D721Med (cell line): ENCODE results near the gene GNAO1.
A peak's percentile ranks its signal among the peaks of the same experiment; 100 is the strongest.

Experiments
- DNase-seq: peaks from one replicate; pipeline ENCODE4 v3.0.0; 2011; ENCODE audit warnings: low spot score; ENCODE audit not compliant: insufficient read length
- FAIRE-seq: peaks from 2 replicates; lab custom pipeline; 2011; peaks lifted over from hg19 to GRCh38; lab: Jason Lieb, UNC
- CTCF ChIP-seq: IDR thresholded peaks from 2 replicates; pipeline ENCODE4 v1.5.1; 2012; ENCODE audit warnings: mild to moderate bottlenecking, control low read depth; ENCODE audit not compliant: insufficient read depth; ENCODE audit errors: missing control alignments

The GNAO1 gene

GRCh38 chr16:56192635-56192945 is 1.3 kb downstream of the GNAO1 start:
- TF ChIP-seq CTCF, result no peak
- DNase-seq (no peak), FAIRE-seq (no peak)

- no peak for FAIRE-seq
- TF ChIP-seq CTCF, result no peak
- DNase-seq, result no peak
These were observed 2.0 kb downstream of the GNAO1 start for GRCh38 chr16:56192986-56193945.

GRCh38 chr16:56193951-56194726 is 2.9 kb downstream of the GNAO1 start:
- DNase-seq (peak; percentile 46), FAIRE-seq (no peak)
- no peak for TF ChIP-seq CTCF

- FAIRE-seq, result no peak
- no peak for DNase-seq
- TF ChIP-seq CTCF, result no peak
These were observed 3.9 kb downstream of the GNAO1 start for GRCh38 chr16:56195151-56195550.

GRCh38 chr16:56196381-56196780 is 5.1 kb downstream of the GNAO1 start:
- DNase-seq (no peak), FAIRE-seq (no peak)
- TF ChIP-seq CTCF, result no peak

- no peak for FAIRE-seq
- no peak for DNase-seq
- no peak for TF ChIP-seq CTCF
These were observed 6.1 kb downstream of the GNAO1 start for GRCh38 chr16:56197192-56197992.
